Activated CD8-positive, alpha-beta memory T cell treated with anti-CD3 and anti-CD28 coated beads, Interleukin-2, amount 50 U/mL, for 1 hour (primary cell): ENCODE measurements around the gene NBDY.
"Not testable (repeated sequence)": the region's sequence is repeated elsewhere in the genome, so short reads cannot be mapped to it uniquely, and the experiment has no call there.

Experiments used
- DNase-seq: peaks from one replicate; pipeline ENCODE4 v3.0.0-alpha.2; 2020; ENCODE audit errors: extremely low read depth

The NBDY gene

GRCh38 chrX:56764153-56764974 lies 35.3 kb downstream of the NBDY start:
- peak; percentile 77 for DNase-seq

GRCh38 chrX:56764975-56765791 lies 36.1 kb downstream of the NBDY start:
- DNase-seq = no peak

- no peak for DNase-seq
These were observed 36.9 kb downstream of the NBDY start for GRCh38 chrX:56765811-56766553.

GRCh38 chrX:56766554-56767347 lies 37.7 kb downstream of the NBDY start:
- no peak for DNase-seq

- DNase-seq = not testable (repeated sequence)
These were observed 38.5 kb downstream of the NBDY start for GRCh38 chrX:56767348-56768119.

- DNase-seq = not testable (repeated sequence)
These were observed 39.1 kb downstream of the NBDY start for GRCh38 chrX:56768120-56768660.

- DNase-seq = not testable (repeated sequence)
These were observed 43.9 kb downstream of the NBDY start for GRCh38 chrX:56772675-56773521.

GRCh38 chrX:56773522-56774060 lies 44.5 kb downstream of the NBDY start:
- DNase-seq = not testable (repeated sequence)

GRCh38 chrX:56778099-56778923 lies 49.3 kb downstream of the NBDY start:
- DNase-seq = not testable (repeated sequence)

- not testable (repeated sequence) for DNase-seq
These were observed 50.0 kb downstream of the NBDY start for GRCh38 chrX:56778924-56779468.

- DNase-seq = not testable (repeated sequence)
These were observed 51.9 kb downstream of the NBDY start for GRCh38 chrX:56780681-56781649.

- no peak for DNase-seq
These were observed 53.3 kb downstream of the NBDY start for GRCh38 chrX:56782352-56782751.

GRCh38 chrX:56782791-56783449 lies 53.9 kb downstream of the NBDY start:
- DNase-seq = no peak

GRCh38 chrX:56783450-56783831 lies 54.4 kb downstream of the NBDY start:
- peak; percentile 66 for DNase-seq

GRCh38 chrX:56783996-56784620 lies 55.1 kb downstream of the NBDY start:
- DNase-seq = no peak

- DNase-seq = no peak
These were observed 55.6 kb downstream of the NBDY start for GRCh38 chrX:56784666-56785065.
